Mammary epithelial cell (primary cell): ENCODE results near the gene POLE.

Source experiments
- EZH2 ChIP-seq: IDR thresholded peaks from 2 replicates; pipeline ENCODE4 v1.6.1; 2012; ENCODE audit warnings: low read length, inconsistent platforms, borderline replicate concordance
- TF ChIP-seq, protein P1 (sequence below), 2 donors: IDR thresholded peaks in 1 of 2; conservative IDR thresholded peaks in 1 of 2; 2 replicates each; pipeline ENCODE4 v1.5.1; 2011 to 2012; ENCODE audit warnings: inconsistent platforms in 2 of 2, low read length in 2 of 2, mild to moderate bottlenecking in 2 of 2, control low read depth in 1 of 2, low read depth in 1 of 2; ENCODE audit not compliant: insufficient read depth in 1 of 2; ENCODE audit errors: extremely low read depth in 1 of 2

DNA sequence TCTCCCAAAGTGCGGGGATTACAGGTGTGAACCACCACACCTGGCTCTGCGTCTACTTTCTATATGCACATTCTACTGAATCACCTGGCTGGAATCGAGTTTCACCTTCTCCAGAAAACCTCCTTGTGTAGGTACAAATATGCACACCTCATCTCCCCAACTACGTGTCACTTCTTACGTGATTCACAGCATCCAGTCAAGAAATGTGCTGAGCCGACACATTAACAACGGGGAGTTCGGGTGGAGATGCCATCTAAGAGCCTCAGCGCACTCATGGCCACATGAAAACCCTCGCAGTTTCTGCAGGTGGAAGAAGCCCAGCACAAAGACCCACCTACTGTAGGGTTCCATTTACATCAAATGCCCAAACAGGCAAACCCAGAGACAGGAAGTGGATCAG lies 39.3 kb downstream of the POLE start:
- TF ChIP-seq, protein P1, sequence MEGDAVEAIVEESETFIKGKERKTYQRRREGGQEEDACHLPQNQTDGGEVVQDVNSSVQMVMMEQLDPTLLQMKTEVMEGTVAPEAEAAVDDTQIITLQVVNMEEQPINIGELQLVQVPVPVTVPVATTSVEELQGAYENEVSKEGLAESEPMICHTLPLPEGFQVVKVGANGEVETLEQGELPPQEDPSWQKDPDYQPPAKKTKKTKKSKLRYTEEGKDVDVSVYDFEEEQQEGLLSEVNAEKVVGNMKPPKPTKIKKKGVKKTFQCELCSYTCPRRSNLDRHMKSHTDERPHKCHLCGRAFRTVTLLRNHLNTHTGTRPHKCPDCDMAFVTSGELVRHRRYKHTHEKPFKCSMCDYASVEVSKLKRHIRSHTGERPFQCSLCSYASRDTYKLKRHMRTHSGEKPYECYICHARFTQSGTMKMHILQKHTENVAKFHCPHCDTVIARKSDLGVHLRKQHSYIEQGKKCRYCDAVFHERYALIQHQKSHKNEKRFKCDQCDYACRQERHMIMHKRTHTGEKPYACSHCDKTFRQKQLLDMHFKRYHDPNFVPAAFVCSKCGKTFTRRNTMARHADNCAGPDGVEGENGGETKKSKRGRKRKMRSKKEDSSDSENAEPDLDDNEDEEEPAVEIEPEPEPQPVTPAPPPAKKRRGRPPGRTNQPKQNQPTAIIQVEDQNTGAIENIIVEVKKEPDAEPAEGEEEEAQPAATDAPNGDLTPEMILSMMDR (conservative IDR thresholded peaks at IDR 0.05 in 1 of 2, IDR thresholded peaks at IDR 0.05 in 1 of 2; ENCODE audit: extremely low read depth in 1 of 2, insufficient read depth in 1 of 2, low read depth in 1 of 2, low read length in 2 of 2) = no peak
- TF ChIP-seq EZH2 = no peak
